HG02571 (cell line): ENCODE results near the gene CT47C1.
"Not testable (repeated sequence)": the region's sequence is repeated elsewhere in the genome, so short reads cannot be mapped to it uniquely, and the experiment has no call there.

ENCODE experiments used
- ATAC-seq: cut with Tn5 transposase; IDR thresholded peaks from one replicate; pipeline ENCODE4 v1.9.1; 2021; ENCODE audit warnings: mild to moderate bottlenecking, moderate library complexity; ENCODE audit not compliant: unreplicated experiment

The CT47C1 gene

GRCh38 chrX:119072744-119073143 is at the start of gene CT47C1:
Gene CT47C1, plus strand, starts transcription at chrX:119072993. Its CDS starts 233 bp downstream, at chrX:119073226.
- ATAC-seq, result no peak

- no peak for ATAC-seq
These were observed 46.9 kb upstream of the CT47C1 start for GRCh38 chrX:119025900-119026299.

DNA sequence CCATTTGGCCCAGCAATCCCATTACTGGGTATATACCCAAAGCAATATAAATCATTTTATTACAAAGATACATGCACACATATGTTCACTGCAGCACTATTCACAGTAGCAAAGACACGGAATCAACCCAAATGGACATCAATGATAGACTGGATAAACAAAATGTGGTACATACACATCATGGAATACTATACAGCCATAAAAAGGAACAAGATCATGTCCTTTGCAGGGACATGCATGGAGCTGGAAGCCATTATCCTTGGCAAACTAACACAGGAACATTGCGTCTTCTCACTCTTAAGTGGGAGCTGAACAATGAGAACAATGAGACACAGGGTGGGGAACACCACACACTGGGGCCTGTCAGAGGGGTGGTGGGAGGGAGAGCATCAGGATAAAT is 46.4 kb upstream of the CT47C1 start:
- not testable (repeated sequence) for ATAC-seq

DNA sequence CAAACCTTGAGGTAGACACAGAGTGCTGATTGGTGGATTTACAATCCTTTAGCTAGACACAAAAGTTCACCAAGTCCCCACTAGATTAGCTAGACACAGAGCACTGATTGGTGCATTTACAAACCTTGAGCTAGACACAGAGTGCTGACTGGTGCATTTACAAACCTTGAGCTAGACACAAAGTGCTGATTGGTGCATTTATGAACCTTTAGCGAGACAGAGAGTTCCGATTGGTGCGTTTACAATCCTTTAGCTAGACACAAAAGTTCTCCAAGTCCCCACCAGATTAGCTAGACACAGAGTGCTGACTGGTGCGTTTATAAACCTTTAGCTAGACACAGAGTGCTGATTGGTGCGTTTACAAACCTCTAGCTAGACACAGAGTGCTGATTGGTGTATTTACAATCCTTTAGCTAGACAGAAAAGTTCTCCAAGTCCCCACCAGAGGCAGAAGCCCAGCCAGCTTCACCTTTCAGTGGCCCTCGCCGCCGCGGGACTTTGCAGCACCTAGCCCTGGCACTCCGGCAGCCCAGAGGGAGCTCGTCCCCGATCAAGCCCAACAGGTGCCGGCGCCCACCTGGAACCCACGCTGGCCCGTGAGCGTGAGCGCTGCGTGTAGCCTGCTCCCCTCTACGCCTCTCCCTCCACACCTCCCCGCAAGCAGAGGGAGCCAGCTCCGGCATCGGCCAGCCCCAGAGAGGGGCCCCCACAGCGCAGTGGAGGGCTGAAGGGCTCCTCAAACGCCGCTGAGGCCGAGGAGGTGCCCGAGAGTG is 44.6 kb upstream of the CT47C1 start:
- not testable (repeated sequence) for ATAC-seq

GRCh38 chrX:119028733-119029330 is 44.0 kb upstream of the CT47C1 start:
- ATAC-seq, result no peak

DNA sequence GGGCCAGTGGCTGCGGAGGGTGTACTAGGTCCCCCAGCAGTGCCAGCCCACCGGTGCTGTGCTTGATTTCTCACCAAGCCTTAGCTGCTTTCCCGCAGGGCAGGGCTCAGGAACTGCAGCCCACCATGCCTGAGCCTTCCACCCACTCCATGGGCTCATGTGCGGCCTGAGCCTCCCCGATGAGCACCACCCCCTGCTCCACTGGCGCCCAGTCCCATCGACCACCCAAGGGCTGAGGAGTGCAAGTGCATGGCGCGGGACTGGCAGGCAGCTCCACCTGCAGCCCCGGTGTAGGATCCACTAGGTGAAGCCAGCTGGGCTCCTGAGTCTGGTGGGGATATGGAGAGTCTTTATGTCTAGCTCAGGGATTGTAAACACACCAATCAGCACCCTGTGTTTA is 43.1 kb upstream of the CT47C1 start:
- ATAC-seq, result not testable (repeated sequence)

DNA sequence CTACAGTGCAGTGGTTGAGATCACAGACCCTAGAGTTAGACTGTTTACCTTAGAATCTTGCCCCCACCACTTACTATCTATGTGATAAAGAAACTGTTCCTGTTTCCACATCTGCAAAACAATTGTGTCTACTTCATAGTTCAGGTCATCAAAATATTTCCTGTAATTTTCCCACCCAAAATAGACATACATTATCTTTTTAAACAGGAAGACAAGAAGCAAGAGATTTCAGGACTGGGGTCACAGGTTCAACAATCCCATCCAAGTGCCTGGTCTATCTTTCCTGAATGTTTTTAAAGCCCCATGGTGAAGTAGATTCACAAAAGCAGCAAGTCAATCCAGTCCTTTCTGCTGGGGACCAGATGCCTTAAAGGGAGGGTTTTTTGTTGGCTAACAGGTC is 41.8 kb upstream of the CT47C1 start:
- ATAC-seq, result no peak

GRCh38 chrX:119036107-119037029 is 36.4 kb upstream of the CT47C1 start:
- no peak for ATAC-seq

DNA sequence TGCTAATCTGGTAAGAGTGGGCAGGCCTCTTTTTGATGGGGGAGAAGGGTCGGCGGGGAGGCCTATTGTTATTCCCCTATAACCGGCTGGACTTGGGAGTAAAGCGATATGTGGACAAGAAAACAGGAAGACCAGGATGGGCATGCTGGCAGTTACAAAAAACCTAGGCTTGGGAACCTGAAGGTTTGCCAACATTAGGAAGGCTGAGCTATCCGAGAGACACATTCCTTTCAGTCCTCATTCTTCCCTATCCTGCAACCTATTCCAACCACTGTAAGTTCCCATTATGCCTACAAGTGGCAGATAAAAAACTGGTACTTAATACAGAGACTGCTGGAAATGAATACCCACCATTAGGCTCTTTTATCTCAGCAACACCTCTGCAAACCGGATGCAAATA is 32.4 kb upstream of the CT47C1 start:
- no peak for ATAC-seq

GRCh38 chrX:119041175-119041574 is 31.6 kb upstream of the CT47C1 start:
- ATAC-seq, result no peak

DNA sequence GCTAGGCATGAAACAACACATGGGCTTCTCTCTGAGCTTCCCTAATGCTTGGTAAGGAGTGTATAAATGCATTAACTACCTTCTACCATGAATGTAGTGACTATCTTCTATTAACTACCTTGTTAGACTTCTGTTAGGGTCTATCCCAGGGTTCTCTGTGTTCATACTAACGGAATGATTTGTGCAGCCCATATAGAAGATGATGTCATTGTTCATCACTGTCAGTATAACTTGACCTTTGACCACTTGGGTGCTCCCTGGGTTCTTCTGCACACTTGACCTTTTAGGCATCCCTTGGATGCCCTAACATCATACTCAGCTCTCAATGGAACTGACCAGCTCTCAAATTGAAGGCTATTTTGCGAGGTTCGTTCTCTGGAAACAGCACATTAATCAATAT is 30.8 kb upstream of the CT47C1 start:
- no peak for ATAC-seq

GRCh38 chrX:119042996-119043395 is 29.8 kb upstream of the CT47C1 start:
- ATAC-seq, result no peak

DNA sequence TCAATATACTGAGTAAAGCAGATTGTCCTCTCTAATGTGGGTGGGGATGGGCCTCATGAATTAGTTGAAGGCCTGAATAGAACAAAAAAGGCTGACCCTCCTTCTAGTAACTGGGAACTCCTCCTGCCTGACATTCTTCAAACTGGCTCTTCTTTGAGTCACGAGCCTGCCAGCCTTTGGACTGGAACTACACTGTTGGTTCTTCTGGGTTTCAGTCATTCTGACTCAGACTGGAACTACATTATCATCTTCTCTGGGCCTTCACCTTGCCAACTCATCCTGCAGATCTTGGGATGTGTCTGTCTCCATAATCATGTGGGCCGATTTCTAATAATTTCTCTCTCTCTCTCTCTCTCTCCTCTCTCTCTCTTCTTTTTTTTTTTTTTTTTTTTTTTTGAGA is 26.9 kb upstream of the CT47C1 start:
- no peak for ATAC-seq

- ATAC-seq, result no peak
These were observed 17.1 kb upstream of the CT47C1 start for GRCh38 chrX:119055687-119056086.

DNA sequence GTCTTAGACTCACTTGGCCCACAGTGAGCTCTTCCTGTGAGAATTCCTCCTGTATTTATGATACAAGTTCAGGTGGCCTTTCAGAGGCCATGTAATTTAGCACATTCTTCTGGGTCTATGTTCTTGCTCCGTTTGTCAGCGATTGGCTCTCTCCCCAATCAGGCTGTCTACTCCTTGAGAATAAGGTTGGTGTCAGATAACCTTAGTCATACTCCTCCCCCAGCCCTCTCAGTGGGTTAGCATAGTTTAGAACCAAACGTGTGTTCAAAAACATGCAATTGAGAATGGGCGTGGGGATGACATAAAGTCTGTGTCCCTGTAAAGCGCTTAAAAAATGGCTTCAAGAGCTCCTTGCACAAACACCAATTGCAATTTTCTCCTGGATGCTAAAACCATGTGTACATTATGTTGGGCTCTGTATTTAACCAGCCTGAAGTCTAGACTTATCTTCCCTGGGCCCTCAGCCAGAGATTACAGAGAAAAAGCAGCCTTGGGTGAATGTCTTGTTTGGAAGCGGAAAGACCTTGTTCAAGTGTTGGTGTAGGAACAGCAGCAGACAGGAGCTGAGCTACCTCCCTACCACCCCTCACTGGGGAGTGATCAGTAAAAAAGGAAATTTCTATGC is 9.9 kb upstream of the CT47C1 start:
- ATAC-seq, result no peak

GRCh38 chrX:119063428-119063827 is 9.4 kb upstream of the CT47C1 start:
- no peak for ATAC-seq

DNA sequence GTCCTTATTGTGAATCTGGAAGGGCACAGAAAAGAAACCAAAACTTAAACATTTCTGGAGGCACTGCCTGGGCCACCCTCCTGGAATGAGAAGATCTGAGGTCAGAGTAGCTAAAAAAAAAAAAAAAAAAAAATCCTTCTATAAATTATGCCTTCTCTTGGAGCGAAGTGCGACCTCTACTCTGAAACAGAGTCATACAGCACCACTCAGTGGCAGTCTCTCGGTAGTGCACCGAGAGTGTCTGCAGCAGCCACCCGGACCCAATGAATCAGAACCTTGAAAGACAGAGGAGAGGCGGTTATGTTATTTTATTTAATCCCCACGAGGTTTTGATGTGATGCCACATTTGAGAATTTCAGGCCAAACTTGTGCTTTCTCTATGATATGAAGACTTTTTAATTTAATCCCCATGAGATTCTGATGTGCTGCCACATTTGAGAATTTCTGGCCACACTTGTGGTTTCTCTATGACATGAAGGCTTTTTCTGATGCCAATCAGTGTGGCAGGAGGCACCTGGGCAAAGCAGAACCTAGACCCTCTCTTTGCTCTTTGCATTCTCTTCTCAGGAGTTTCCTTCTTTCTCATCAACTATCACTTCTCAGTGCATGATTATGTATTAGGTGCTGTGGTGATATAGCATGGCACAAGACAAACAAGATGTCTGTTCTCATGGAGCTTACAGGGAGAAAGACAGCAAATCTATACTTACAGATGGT is 5.6 kb upstream of the CT47C1 start:
- ATAC-seq, result no peak

- ATAC-seq, result no peak
These were observed 3.7 kb upstream of the CT47C1 start for GRCh38 chrX:119069128-119069527.

- no peak for ATAC-seq
These were observed 3.0 kb upstream of the CT47C1 start for GRCh38 chrX:119069762-119070161.

DNA sequence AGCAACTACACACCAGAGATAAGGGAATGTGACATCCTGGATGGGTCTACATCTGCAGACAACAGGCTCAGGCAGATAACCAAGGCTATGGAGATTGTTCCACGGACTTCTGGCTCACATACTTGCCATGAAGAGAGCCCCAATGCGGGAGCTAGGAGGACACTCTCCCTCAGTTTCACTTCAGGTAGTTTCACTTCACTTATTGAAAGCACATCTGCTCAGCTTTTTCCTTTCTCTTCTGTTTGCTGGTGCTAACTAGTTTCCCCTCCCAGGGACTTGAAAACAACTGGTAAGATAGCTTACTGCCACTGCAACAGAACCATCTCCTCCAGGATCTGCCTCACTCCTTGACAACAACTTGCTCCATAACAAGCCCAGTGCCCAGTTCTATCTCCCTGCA is 1.4 kb upstream of the CT47C1 start:
- ATAC-seq, result peak; percentile 56
